Measurements from ENCODE around the gene MBOAT1.

The MBOAT1 gene

DNA sequence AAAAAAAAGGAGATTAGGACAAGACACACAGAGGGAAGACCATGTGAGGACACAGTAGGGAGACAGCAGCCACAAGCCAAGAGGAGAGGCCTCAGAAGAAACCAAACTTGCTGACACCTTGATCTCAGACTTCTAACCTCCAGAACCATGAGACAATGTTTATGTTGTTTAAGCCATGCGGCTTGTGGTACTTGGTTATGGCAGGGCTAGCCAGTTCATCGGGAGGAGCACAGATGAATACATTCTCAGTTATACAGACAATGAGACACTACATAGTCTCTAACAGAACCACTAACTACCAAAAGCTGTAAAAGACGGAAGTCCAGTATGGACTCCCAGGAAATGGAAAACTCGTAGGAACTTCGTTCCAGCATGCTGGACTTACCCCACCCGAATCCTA is 116.8 kb downstream of the MBOAT1 start:
- no peak for DNase-seq

DNA sequence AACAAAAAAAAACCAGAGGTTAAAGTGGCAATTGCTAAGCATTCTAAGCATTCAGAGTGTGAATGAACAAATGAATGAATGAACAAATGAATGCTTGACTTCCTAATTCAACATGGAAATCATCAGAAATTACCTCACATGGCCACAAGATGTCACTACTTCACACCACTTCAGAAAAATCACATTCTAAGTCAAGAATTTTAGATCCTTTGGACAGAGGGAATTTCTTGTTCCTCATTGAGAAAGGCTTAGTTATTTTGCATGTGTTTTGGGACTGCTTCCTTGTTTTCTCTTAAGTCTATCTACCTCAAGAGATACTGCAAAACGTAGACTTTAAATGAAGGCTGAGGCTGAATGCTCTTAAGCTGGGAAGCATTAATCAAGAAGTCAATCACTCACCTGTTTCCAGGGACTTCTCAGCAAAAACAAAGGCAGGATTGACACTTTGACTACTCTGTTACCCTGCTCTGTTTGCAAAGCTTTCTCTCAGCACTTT is 120.2 kb downstream of the MBOAT1 start:
- no peak for DNase-seq

DNA sequence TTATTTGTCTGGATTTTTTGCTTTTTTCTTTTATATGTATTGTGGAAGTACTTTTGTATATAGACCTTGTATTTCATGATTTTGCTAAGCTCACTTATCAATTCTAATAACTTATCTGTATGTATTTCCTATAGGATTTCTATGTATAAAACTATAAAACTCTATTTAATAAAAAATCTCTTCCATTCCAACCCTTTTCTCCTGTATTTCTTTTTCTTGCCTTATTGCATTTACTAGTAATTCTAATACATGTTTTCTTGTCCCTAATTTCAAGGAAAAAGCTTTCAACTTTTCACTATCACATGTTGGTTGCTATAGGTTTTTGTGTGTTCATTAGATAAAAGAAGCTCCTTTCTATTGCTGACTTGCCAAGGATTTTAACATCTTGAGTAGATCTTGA is 125.3 kb downstream of the MBOAT1 start:
- DNase-seq = no peak

DNA sequence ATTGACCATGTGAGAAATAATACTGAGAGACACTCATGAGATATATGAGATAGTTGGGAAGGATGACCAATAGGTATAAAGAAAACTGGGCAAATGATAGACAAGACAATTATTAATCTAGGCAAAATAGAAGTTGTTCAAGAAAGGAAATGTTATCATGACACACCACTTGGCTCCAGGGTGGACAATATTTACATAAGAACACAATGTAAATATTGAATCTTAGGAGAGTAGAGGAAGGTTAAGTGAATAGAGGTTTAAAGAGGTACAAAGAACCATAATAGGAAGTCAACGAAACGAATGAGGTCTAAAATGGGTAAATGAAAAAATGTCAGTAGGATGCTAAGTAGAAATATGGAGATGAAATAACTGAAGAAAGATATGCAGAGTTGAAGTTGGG is 126.5 kb downstream of the MBOAT1 start:
- DNase-seq = no peak

DNA sequence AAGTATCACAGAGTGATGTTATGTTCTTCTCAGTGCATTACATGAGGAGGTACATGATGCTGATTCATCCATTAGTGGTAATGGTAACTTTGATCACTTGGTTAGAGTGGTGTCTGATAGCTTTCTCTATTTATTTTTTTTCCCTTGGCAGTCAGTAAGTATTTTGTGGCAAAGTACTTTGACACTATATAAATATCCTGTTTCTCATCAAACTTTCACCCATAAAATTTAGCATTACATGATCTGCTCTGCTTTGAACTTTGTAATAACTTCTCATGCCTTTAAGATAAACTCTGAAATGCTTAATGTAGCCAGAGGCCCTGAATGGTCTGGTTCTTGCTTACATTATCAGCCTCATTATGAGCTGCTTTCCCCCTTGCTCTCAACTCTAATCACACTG is 127.9 kb downstream of the MBOAT1 start:
- DNase-seq = no peak

DNA sequence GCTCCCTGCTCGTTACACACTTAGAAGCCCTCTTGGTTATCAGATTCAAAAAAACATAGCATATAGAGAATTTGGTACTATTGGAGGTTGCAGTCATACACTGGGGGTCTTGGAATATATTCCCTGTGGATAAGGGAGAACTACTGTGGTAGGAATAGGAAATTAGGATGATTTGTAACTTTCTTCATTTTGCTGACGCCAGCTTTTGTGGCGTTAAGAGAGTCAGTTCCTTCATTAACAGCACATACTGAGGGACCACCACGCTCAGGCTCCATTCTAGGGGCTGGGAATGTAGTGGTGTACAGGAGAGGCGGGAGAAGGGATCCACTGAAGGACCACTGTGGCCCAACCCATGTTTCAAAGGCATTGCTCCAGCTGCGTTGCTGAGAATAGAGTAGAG is 140.3 kb downstream of the MBOAT1 start:
- no peak for DNase-seq

DNA sequence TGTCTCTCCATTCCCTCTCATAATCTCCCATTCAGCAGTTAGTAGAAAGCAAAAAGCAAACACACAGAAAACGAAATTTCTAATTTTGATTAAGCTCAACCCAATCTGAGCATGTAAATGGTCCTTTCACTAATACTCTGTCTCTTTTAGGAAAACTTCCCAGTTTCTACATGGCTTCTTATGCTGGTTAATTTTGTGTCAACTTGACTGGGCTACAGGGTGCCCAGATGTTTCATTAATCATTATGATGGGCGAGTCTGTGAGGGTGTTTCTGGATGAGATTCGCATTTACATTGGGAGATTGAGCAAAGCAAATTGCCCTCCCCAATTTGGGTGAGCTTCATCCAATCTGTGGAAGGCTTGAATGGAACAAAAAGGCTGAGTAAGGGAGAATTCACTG is 142.2 kb downstream of the MBOAT1 start:
- DNase-seq = no peak

DNA sequence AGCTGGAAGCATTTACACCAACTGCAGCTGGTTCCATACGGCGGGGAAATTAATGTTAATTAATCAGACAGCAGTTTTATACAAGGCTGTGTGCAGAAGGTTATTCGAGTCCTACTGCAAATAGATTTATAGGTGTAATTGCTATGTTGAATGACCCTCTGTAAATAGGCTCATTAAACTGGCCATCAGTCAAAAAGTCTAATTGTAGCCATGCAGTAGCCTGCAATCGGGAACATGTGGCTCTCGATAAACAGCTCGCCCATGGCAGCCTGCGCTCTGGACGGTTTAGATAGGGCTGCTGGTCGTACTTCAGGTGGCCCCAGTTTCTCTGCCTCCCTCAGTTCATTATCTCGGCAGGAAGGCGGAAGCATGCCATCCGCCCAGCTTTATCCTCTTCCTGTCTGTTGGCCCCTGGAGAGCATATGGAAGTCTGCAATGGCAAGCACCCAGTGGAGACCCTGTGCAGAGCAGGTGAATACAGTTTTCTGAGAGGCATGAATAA is 143.2 kb downstream of the MBOAT1 start:
- DNase-seq = no peak

DNA sequence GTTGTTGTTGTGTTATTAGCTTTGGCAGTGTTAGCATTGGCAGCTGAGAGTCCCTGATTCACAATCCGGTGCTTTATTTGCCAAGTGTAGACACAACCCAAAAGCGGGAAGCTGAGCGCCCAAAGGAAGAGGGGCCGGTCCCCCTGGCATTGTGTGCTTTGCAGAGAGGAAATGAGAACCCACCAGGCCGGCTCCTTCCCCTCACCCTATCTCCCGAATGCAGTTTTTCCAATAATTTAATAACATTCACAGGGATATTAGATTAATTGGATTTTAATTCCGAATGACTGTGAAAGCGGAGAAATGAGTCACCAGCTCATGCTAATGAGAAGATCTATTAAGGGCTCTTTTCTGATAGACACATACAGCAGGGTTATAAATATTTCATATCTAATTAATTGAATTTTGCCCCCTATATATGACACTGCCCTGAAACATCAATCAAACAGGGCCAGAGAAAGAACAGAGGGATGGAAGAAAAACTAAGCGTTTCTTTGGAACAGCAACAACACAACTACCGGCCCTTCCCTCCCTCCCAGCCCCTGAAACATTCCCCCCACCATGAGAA is 143.8 kb downstream of the MBOAT1 start:
- DNase-seq = no peak

DNA sequence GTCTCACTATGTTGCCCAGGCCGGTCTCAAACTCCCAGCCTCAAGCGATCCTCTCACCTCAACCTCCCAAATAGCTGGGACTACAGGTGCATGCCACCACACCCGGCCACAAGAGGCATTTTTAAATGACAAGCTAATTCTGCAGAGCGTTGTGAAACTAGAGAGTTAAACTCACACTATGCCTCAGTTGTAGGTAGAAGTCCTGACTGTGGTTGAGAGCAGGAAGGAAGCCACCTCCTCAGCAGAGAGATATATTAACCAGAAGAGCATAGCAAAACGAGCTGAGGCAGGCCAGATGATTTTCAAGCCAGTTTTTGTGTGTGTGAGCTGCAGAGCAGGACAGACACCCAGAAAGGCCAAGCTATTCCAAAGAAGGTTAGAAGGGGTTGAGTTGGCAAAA is 150.3 kb downstream of the MBOAT1 start:
- no peak for DNase-seq

DNA sequence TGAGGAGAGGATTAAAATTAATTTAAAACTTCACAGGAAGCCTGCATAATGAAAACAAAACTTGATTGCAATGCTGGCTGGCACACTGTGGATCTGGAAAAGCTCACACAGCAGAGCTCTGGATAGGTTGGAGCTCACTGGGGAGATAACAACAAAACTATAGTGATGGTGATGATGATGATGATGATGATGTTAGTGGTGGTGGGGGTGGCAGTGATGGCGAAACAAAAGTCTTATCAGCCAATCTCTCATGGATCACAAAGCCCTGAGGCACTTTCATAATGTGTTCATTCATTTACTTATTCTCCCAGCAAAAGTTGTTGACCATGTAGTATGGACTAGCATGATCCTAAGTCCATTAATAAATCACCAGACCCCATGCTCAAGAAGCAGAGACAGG is 152.0 kb downstream of the MBOAT1 start:
- no peak for DNase-seq

DNA sequence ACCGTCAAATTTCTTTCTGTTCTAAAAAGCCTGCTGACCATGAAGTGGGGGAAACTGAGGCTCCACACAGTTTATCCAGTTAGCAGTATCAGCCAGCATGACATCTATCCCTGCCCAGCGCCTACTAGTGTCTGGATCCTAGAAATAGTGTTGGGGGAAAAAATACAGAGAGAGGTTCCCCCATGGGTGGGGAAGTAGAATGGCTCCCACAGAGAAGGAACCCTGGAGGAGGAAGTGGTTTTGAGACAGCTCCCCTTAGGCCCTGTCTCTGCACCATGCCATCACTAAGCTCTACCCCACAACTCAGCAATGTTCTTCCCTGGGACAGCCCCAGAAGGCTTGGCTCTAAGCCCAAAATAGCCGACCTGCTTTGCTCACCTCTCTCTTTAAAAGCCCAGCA is 153.4 kb downstream of the MBOAT1 start:
- DNase-seq = no peak

DNA sequence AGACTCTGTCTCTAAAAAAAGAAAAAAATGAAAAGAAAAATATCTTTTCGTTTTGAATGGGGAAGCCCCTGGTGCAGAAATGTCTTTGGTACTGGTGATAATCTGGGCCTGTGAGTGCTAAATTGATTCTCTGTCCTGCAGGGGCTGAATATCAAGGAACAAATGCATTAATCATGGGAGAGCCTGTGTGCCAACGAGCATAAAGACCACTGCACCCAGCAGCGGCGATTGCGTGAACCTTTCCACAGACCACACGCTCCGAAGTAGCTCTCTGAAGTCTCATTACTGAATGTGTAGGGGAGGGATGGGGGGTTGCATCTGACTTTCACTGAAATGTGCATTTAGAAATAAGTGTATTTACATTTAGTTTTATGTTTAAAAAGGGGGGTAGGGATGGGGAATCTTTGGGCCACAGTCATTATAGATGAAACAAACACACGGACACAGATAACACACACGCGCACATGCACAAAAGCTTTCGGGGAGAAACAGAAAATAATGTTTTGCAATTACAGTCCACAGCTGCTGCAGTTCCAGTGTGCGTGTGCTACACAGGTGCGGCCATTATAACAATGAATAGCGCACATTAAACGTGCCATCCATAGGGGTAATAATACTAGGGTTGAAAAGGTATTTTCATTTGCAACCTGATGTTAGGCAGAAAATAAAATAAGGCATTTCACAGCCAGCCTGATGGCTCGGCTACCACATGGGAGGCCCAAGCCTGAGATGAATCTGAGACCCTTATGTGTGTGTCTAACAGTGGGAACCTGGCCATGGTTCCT is 154.0 kb downstream of the MBOAT1 start:
- no peak for DNase-seq

DNA sequence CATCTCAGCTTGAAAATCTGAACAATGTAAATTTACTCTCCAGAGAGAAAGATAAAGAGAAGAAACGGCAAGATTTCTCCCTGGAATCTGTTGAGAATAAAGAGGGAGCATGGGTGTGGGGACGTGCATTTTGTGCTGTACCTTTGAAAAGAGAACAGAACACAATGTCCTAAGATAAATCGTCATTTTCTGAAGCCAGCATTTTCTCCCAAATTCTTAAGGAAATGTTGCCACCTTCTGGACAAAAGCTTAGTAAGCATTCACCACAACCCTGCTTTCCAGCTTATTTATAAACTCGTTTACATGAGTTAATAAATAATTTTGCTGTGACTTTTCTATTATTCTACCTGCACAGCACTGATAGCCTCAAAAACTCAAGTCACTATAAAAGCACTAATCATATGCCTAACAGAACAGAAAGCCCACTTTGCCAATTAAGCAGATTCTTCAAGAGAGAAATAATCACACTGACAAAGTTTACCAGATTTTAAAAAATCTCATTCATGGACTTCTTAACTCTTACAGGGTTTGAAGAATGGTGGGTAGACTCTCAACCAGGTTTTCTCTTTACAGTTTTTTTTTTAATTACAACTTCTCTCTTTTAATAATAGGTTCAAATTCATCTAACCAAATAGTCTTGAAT is 155.8 kb downstream of the MBOAT1 start:
- no peak for DNase-seq

DNA sequence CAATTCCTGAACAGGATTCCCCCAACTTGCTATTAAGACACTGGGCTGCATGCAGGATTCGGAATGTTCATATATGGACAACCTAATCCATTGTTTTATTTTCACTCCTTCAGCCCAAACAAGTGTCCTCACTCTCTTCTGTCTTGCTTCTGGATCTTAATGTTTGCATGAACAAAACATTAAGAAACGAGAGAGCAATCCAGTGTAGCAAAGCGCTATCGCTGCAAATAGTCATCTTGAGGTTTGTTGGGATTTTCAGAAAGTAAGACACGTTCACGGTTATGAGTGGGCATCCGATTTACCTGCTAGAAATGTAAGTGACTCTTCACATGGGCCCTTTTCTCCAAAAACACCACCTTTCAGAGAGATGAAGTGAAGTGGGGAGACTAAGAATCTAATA is 156.4 kb downstream of the MBOAT1 start:
- no peak for DNase-seq

All from activated CD8-positive, alpha-beta memory T cell treated with anti-CD3 and anti-CD28 coated beads, Interleukin-2, amount 50 U/mL, for 48 hours (primary cell).